LNCaP clone FGC (cell line): Measurements from ENCODE around the gene AFF1.
A peak's percentile ranks its signal among the peaks of the same experiment; 100 is the strongest.
"Not testable (repeated sequence)": the region's sequence is repeated elsewhere in the genome, so short reads cannot be mapped to it uniquely, and the experiment has no call there.

Experiments used
- DNase-seq: peaks from one replicate; pipeline ENCODE4 v3.0.0-alpha.2; 2011; ENCODE audit warnings: low read depth
- H3K4me3 ChIP-seq: 2 replicates; pipeline ENCODE4 v1.5.1; 2011; ENCODE audit warnings: mild to moderate bottlenecking, low read depth, low read length, control low read depth
- CTCF ChIP-seq: IDR thresholded peaks from 2 replicates; pipeline ENCODE4 v1.5.1; 2012; ENCODE audit warnings: mild to moderate bottlenecking; ENCODE audit not compliant: control insufficient read depth, insufficient read depth; ENCODE audit errors: extremely low read depth

The AFF1 gene

GRCh38 chr4:87012265-87012953, 77.6 kb downstream of the AFF1 start:
- DNase-seq, result no peak
- H3K4me3 ChIP-seq, result peak overlapping the region; percentile 23; the same call in 1 of the 2 replicates
- TF ChIP-seq CTCF, result no peak

GRCh38 chr4:87012954-87013308, 78.1 kb downstream of the AFF1 start:
- peak overlapping the region; percentile 23; the same call in 1 of the 2 replicates for H3K4me3 ChIP-seq
- DNase-seq, result not testable (repeated sequence)

GRCh38 chr4:87014284-87014782, 79.5 kb downstream of the AFF1 start:
- no peak overlapping the region for H3K4me3 ChIP-seq
- TF ChIP-seq CTCF, result no peak
- no peak for DNase-seq

- no peak overlapping the region for H3K4me3 ChIP-seq
- DNase-seq, result no peak
- no peak for TF ChIP-seq CTCF
These were observed 80.6 kb downstream of the AFF1 start for GRCh38 chr4:87015416-87015815.

GRCh38 chr4:87017580-87018342, 83.0 kb downstream of the AFF1 start:
- DNase-seq, result no peak
- no peak overlapping the region for H3K4me3 ChIP-seq
- TF ChIP-seq CTCF, result no peak

GRCh38 chr4:87018753-87019152, 83.9 kb downstream of the AFF1 start:
- TF ChIP-seq CTCF, result no peak
- no peak overlapping the region for H3K4me3 ChIP-seq

GRCh38 chr4:87019246-87019791, 84.5 kb downstream of the AFF1 start:
- no peak for DNase-seq
- H3K4me3 ChIP-seq, result no peak overlapping the region
- no peak for TF ChIP-seq CTCF

More at GRCh38 chr4:87018753-87019152, 83.9 kb downstream of the AFF1 start:
- no peak for DNase-seq
